GM03348 (cell line): ENCODE data around the gene NFE2L3.

Experiments used
- DNase-seq: peaks from one replicate; pipeline ENCODE4 v3.0.0; 2012; ENCODE audit warnings: low spot score

The NFE2L3 gene

GRCh38 chr7:26199301-26200037 is 47.5 kb downstream of the NFE2L3 start:
- DNase-seq = peak; percentile 59

- peak; percentile 65 for DNase-seq
Observed at GRCh38 chr7:26200038-26200443, 48.0 kb downstream of the NFE2L3 start.

GRCh38 chr7:26200444-26201246 is 48.6 kb downstream of the NFE2L3 start, which contains the start of gene HNRNPA2B1:
Gene HNRNPA2B1 (minus strand): TSS chr7:26200746. CDS start chr7:26200577, 169 bp downstream.
- DNase-seq = peak; percentile 91

GRCh38 chr7:26201247-26202018 is 49.4 kb downstream of the NFE2L3 start, which contains the start of gene CBX3:
Gene CBX3 (plus strand): TSS chr7:26201745. CDS start chr7:26202999, 1,254 bp downstream.
- peak; percentile 96 for DNase-seq

GRCh38 chr7:26202019-26202990 is 50.3 kb downstream of the NFE2L3 start:
- peak; percentile 75 for DNase-seq

- no peak for DNase-seq
Observed at GRCh38 chr7:26203016-26203415, 51.0 kb downstream of the NFE2L3 start.

- DNase-seq = no peak
Observed at GRCh38 chr7:26208040-26208439, 56.0 kb downstream of the NFE2L3 start.

GRCh38 chr7:26212921-26213718 is 61.1 kb downstream of the NFE2L3 start:
- DNase-seq = no peak

GRCh38 chr7:26213807-26214515 is 62.0 kb downstream of the NFE2L3 start:
- DNase-seq = no peak

- no peak for DNase-seq
Observed at GRCh38 chr7:26216049-26216448, 64.1 kb downstream of the NFE2L3 start.

- no peak for DNase-seq
Observed at GRCh38 chr7:26224359-26224758, 72.4 kb downstream of the NFE2L3 start.

GRCh38 chr7:26227987-26228386 is 76.0 kb downstream of the NFE2L3 start:
- DNase-seq = no peak

GRCh38 chr7:26233902-26234511 is 82.0 kb downstream of the NFE2L3 start:
- no peak for DNase-seq
